Epithelial cell of prostate (primary cell): ENCODE data around the gene PRODH2.
"Not testable (repeated sequence)": the region's sequence is repeated elsewhere in the genome, so short reads cannot be mapped to it uniquely, and the experiment has no call there.

Experiments
- DNase-seq: peaks from one replicate; pipeline ENCODE4 v3.0.0-alpha.2; 2011; ENCODE audit warnings: low read depth, low spot score
- H3K27ac ChIP-seq: fragments of 450-650 bp; 2 replicates; pipeline ENCODE4 v1.5.1; 2017; ENCODE audit warnings: mild to moderate bottlenecking

Gene PRODH2

DNA sequence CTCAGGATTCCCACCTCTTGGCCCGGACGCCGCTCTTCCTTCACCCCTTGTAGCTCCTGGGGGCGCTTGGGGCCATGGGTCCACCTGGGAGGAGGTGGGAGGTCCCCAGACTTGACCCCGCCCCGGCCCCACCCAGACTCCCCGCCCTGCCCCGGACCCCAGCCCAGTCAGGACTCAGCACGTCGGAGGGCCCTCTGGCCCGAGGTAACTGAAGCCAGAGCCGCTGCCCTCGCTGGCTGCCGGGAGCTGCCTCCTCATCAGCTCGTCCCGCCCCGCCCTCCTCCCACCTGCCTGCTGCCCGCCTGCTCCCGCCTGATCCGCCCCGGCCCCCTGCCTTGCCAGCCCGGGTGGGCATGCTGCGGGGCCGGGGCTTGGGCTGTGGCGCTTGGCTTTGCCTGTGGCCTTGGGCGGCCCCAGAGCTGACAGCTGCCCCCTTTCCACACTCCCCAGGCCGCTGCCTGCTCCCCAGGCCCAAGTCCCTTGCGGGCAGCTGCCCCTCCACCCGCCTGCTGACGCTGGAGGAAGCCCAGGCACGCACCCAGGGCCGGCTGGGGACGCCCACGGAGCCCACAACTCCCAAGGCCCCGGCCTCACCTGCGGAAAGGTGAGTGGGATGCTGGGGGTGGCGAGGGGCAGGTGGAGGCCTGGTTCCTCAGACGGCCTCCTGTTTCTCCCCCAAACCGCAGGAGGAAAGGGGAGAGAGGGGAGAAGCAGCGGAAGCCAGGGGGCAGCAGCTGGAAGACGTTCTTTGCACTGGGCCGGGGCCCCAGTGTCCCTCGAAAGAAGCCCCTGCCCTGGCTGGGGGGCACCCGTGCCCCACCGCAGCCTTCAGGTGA, 27.9 kb downstream of the PRODH2 start:
- no peak overlapping the region for H3K27ac ChIP-seq
- DNase-seq, result no peak

DNA sequence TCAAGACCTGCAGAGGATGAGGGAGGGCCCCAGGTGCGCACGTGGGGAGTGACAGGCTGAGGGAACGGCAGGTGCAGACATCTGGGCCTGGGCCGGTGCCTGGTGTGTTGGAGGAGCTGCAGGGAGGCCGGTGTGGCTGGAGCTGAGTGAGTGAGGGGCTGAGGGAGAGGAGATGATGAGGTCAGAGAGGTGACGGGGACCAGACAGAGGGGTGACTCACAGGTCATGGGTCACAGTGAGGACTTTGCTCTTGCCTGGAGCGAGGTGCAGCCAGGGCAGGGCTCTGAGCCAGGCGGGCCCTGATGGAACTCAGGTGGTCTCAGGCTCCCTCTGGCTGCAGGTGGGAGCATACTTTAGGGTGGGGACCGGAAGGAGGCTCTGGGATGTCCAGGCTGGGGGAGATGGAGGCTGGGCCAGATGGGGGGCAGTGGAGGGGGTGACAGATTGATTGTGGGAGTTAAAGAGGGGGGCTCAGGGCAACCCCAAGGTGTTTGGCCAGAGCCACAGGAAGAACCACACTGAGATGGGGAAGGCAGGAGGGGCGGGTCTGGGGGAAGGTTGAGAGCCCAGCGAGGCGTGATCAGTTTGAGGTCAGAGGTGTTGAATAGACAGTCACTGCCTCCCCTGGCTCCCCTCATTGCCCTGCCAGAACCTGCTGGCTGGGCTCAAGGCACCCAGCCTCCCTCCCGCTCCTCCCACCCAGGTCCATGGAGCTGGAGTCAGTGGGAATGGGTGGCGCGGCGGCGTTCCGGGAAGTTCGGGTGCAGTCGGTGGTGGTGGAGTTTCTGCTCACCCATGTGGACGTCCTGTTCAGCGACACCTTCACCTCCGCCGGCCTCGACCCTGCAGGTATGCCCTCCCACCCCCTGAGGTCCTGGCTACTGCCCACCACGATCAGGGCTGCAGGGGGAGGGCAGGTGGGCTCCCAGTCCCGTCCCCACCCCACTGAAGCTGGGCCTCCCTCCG, 28.9 kb downstream of the PRODH2 start:
- H3K27ac ChIP-seq, result no peak overlapping the region
- no peak for DNase-seq

DNA sequence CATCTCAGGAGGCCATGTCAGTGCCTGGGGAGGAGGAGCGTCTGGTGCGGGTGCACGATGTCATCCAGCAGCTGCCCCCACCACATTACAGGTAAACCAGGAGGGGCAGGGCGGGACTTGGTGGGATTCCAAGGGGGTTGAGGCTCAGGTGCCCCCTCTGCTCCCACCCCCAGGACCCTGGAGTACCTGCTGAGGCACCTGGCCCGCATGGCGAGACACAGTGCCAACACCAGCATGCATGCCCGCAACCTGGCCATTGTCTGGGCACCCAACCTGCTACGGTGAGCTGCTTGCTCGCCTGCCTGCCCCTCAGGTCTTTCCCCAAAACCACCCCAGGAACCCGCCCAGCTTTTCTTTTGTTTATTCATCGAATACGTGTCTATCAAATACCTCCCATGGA, 30.1 kb downstream of the PRODH2 start:
- DNase-seq, result no peak
- H3K27ac ChIP-seq, result no peak overlapping the region

DNA sequence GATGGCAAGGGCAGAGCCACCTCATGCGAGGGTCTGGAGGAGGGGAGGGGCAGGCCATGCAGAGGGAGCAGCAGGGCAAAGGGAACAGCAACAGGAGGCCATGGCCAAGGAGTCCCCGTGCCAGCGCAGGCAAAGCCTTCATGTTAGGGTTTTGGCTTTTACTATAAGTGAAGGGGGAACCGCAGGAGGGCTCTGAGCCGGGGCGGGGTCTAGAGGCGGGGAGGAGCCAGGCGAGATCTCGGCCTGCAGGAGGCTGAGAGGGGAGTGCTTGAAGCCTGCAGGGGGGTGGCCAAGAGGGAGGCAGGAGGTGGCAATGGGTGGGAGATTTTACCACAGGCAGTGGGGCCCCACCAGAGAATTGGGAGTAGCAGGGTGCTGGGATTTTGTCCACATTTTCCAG, 31.0 kb downstream of the PRODH2 start:
- no peak overlapping the region for H3K27ac ChIP-seq
- no peak for DNase-seq

DNA sequence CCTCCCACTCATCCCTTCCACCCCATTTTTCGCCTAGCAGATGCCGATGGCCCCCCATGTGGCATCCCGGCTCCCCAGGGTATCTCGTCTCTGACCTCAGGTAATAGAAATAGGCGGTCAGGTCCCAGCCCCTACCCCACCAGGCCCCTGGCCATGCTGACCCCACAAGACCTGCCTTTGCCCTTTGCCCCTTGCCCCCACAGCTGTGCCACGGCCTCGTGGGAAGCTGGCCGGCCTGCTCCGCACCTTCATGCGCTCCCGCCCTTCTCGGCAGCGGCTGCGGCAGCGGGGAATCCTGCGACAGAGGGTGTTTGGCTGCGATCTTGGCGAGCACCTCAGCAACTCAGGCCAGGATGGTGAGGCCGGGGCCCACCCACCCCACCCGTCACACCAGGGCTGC, 31.9 kb downstream of the PRODH2 start:
- no peak for DNase-seq

DNA sequence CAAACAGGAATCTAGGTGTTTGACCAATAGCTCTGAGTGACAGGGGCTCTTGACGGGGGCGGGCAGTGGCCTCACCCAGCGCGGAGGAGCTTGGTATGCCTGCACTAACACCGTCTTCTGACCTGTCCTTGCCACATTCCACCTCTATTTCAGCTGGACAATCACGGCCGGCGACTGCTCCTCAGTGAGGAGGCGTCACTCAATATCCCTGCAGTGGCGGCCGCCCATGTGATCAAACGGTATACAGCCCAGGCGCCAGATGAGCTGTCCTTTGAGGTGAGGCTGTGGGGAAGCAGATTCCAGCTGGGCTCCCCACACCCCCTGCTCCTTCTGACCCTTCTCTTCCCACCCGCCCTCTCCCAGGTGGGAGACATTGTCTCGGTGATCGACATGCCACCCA, 32.6 kb downstream of the PRODH2 start:
- no peak overlapping the region for H3K27ac ChIP-seq
- no peak for DNase-seq

More for the DNA sequence above, 31.9 kb downstream of the PRODH2 start:
- no peak overlapping the region for H3K27ac ChIP-seq

DNA sequence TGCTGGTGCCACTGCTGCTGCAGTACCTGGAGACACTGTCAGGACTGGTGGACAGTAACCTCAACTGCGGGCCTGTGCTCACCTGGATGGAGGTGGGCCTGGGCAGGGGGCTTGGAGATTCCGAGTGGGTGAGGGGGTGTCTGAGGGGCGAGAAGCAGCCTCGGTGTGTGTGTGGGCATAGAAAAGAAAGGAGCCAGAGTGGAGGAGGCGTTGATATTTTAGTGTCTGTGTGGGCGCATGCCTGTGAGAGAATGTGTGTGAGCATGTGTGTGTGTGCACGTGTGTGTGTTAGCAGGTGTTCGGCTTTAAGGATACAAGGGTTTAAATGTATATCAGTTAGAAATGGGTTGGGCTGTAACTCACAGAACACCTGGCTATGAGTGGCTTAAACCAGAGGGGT, 33.6 kb downstream of the PRODH2 start:
- no peak overlapping the region for H3K27ac ChIP-seq
- no peak for DNase-seq

DNA sequence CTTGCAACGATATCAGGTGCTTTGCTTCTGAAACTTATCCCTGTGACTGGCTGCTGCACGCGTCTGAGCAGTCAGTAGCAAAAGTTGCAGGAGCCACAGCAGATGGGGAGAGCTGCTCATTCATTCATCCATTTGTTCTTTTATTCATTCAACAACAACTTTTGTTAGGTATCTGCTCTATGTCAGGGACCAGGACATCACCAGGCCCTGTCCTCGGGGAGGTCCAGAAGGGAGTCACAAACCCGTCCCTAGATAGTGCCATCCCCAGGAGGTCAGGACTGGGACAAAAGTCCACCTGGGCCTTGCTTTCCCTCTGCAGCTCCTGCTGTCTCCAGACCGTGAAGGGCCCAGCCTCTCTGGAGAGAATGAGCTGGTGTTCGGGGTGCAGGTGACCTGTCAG, 34.7 kb downstream of the PRODH2 start:
- H3K27ac ChIP-seq, result no peak overlapping the region

DNA sequence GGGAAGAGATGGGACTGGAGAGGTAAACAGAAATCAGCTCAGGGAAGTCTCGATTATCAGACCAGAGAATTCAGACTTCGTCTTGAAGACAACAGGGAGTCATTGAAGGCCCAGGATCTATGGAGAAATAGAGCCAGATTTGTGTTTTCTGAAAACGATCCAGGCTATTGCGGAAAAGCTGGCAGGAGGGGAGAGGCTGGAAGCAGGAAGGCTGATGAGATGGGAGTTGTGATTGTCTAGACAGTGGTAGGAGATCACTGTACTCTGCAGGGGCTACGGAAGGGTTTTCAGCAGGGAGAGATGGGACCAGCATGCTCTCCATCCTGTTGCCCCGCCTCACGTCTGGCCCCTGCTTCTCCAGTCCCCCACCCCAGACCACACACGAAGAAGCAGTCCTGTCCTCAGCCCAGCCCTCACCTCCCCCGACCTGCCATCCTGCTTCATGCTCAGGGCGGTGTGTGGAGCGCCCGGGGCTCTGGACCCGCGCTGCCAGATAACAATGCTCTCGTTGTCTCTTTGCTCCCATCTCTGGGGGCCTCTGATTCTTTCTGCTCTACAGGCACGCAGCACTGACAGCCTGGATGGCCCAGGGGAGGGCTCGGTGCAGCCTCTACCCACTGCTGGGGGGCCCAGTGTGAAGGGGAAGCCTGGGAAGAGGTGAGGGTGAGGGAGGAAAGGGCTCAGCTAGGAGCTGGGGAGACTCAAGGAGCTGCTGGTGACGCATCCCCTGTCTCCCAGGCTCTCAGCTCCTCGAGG, 35.4 kb downstream of the PRODH2 start:
- H3K27ac ChIP-seq, result no peak overlapping the region
- no peak for DNase-seq

More for the DNA sequence above, 34.7 kb downstream of the PRODH2 start:
- DNase-seq, result no peak

DNA sequence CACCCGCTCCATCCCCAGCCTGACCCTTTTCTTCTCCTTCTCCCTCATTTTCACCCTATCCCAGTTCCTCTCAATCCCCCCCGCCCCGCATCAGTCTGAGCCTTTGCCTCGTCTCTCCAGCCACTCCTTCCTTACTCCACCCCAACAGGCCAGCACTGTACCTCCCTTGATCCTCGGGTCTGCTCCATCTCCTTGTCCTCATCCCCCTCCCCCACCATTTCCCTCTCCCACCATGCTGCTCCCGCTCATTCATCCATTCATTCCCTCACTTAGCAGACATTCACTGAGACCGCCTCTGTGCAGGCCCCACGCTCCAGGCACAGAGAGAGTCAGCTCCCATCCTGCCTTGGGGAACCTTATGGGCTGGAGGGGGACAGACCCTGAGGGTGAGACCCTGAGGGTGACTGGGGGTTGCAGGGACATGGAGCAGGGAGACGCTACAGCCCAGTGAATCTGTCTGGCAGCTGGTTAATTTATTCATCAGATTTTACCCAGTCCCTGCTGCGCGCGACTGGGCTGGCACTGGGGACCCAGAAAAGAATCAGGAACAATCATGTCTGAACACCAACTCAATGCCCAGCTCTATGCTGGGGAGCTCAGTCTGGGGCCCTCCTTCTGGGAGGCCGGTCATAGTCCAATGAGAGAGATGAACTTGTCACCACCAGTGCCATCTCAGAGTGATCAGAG, 36.4 kb downstream of the PRODH2 start:
- DNase-seq, result no peak
- H3K27ac ChIP-seq, result no peak overlapping the region

DNA sequence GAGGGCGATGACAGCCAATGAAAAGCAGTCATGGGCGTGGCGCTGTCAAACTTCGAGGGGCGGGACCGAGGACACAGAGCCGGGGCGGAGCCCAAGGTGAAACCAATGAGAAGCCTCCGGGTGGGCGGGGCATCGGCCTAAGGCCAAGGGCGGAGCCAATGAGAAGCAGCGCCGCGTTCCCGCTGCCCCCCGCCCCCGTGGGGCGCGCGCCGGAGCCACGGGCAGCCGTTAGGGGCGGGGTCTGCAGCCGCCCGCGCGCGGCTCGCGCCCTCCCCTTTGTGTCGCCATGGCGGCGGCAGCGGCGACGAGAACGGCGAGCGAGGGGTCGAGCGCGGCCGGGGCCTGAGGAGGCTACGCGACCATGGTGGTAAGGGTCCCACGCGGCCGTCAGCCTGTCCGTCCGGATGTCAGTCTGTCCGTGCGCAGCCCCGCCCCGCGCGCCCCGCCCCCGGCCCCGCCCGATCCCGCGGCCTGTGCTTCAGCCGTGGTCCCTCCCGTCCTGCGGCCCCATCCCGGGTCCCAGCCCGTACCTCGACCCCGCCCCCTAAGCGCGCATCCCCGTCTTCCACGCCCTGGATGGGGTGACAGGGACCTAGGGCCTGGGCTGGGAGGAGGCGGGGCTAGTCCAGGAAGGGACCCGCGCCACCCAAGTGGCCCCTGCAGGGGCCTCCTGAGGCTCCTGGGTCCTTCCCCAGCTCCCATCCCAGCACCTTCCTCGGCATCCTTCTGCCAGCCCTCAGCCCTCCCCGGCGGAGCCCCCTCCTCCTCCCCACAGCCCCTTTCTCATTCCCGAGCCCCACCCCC, 37.1 kb downstream of the PRODH2 start, which contains the start of gene ARHGAP33:
Gene ARHGAP33, plus strand, starts transcription at position 267 of the 804 bp plus-strand sequence. Its CDS starts 95 bp downstream, at position 362.
- peak; percentile 57 for DNase-seq
- H3K27ac ChIP-seq, result no peak within 1 kb of the TSS

DNA sequence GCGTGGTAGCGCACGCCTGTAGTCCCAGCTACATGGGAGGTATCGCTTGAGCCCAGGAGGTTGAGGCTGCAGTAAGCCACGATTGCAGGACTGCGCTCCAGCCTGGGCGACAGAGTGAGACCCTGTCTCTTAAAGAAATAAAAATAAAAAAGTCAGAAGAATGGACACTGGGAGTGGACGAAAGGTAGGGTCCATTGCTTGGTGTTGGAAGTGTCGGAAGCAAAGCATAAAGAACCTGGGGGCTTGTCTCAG, 37.7 kb downstream of the PRODH2 start:
- H3K27ac ChIP-seq, result no peak overlapping the region
- DNase-seq, result no peak

DNA sequence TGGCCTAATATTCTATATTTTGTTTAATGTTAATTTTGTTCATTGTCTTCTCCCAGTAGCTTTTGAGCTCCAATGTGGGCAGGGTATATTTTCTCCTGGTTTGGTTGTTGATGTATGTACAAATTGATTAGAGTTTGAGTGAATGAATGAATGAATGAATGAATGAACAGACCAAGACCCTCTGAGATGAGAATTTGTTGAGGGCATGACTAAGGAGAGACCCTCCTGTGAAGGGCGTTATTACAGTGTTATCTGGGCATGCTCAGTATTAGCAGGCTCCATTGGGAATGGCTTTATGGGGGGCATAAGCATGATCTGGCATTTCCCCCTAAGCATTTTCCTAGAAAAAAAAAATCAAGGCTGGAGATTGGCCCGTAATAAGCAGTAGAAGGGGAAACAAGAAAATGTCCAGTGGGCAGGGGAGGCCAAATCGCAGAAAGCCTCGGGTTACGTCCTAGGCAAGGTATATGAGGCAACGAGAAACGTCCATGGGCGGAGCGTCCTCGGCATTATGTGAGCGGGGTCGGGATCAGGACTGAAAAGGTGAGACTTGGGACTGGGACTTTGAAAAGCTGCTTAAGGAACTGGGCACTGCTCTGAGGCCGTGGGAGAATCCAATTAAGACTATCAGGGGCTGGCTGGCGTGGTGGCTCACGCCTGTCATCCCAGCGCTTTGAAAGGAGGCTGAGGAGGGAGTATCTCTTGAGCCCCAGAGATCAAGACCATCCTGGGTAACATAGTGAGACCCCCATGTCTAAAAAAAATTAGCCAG, 38.2 kb downstream of the PRODH2 start:
- no peak overlapping the region for H3K27ac ChIP-seq
- no peak for DNase-seq

DNA sequence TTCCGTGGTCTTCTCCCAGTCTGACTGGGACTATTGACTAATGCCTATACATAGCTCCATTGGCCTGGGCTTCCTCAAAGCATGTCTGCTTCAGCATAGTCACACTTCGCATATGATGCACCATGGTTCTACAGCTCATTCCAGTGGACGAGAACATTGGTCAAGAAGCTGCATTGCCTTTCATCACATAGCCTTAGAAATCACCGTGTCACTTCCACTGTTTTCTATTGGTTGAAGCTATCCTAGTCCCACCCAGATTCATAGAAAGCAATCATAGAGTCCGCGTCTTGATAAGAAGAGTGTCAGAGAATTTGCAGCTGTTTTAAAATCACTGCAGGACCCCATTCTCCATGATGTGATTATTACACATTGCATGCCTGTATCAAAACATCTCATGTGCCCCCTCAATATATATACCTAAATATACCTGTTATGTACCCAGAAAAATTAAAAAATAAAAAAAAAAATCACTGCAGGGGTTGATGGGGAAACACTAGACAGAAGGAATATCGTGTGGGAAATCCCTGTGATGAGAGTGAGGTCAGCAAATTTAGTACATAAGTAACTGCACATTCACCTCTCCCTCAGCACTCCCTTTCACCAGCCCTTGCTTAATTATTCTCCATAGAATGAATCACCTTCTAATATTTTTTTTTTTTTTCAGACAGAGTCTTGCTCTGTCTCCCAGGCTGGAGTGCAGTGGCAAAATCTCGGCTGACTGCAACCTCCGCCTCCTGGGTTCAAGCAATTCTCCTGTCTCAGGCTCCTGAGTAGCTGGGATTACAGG, 39.4 kb downstream of the PRODH2 start:
- peak; percentile 34 for DNase-seq
- no peak overlapping the region for H3K27ac ChIP-seq

DNA sequence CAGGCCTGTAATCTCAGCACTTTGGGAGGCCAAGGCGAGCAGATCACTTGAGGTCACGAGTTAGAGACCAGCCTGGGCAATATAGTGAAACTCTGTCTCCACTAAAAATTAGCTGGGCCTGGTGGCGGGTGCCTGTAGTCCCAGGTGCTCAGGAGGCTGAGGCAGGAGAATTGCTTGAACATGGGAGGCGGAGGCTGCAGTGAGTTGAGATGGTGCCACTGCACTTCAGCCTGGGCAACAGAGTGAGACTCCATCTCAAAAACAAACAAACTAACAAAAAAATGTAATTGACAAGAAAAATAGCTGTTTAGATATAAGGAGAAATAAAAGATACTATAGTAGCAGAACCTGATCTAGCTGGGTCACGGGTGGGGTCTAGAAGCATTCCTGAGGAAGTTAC, 40.3 kb downstream of the PRODH2 start:
- not testable (repeated sequence) for H3K27ac ChIP-seq, DNase-seq

DNA sequence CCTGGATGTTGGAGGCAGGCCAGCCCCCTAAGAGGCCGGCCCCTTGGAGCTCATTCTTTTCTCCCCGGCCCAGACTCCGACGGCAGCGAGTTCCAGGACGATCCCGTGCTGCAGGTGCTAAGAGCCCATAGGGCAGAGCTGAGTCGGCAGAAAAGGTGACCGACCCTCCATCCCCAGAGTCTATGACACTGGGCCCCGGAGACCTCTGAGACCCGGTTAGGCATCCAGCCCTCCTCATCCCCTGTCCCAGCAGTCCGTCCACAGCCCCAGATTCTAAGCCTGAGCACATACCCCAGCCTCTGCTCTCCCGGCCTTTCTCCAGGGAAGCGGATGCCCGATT, 44.6 kb downstream of the PRODH2 start:
- no peak overlapping the region for H3K27ac ChIP-seq
- DNase-seq, result no peak

DNA sequence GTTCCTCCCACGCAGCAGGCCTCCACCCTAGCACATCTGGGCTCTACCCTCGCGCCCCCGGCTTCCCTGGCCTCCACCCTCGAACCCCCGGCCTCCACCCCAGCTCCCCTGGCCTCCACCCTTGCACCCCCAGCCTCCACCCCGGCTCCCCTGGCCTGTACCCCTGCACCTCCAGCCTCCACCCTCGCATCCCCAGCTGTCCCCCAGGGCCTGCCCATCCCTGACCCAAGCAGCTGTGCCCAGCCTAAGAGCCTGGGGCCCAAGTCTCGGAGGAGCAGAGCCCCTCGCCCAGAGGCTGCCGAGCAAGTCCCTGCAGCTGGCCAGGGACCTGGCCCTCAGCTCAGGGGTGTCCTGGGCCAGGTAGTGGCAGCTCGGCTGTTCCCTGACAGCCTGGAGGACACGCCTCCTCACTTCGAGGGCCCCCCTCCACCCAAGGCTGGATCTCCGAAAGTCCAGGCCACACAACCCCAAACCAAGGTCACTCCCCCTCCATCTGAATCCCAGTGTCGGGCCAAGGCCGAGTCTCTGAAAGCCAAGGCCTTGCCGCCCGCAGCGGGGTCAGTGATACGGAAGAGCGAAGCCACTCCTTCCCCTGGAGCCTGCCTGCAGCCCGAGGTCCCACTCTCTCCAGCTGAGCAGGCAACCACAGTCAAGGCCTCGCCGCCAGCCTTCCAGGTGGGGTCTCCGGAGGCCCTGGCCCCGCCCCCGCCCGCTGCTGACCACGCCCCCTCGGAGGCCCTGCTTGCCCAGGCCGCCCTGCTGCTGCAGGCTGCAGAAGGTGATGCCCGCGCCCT, 45.2 kb downstream of the PRODH2 start:
- DNase-seq, result no peak
- H3K27ac ChIP-seq, result no peak overlapping the region
